Measurements from ENCODE around the gene BTBD3.

The BTBD3 gene

GRCh38 chr20:11917663-11918062 is at the start of gene BTBD3:
Gene BTBD3, plus strand, starts transcription at chr20:11917893. Its CDS starts 383 bp downstream, at chr20:11918276.
- in situ Hi-C loops (cut with HindIII; ENCODE audit: low sequenced_read_pairs): no loop called here

GRCh38 chr20:11869641-11870040 is 48.1 kb upstream of the BTBD3 start:
- in situ Hi-C loops (cut with HindIII; ENCODE audit: low sequenced_read_pairs): no loop called here

GRCh38 chr20:11870411-11870810 is 47.3 kb upstream of the BTBD3 start:
- in situ Hi-C loops (cut with HindIII; ENCODE audit: low sequenced_read_pairs): no loop called here

- in situ Hi-C loops (cut with HindIII; ENCODE audit: low sequenced_read_pairs): no loop called here
Measured at GRCh38 chr20:11876555-11876954, 41.1 kb upstream of the BTBD3 start.

- in situ Hi-C loops (cut with HindIII; ENCODE audit: low sequenced_read_pairs): no loop called here
Measured at GRCh38 chr20:11880680-11881079, 37.0 kb upstream of the BTBD3 start.

- in situ Hi-C loops (cut with HindIII; ENCODE audit: low sequenced_read_pairs): no loop called here
Measured at GRCh38 chr20:11881449-11881848, 36.2 kb upstream of the BTBD3 start.

- in situ Hi-C loops (cut with HindIII; ENCODE audit: low sequenced_read_pairs): no loop called here
Measured at GRCh38 chr20:11882651-11883050, 35.0 kb upstream of the BTBD3 start.

- in situ Hi-C loops (cut with HindIII; ENCODE audit: low sequenced_read_pairs): no loop called here
Measured at GRCh38 chr20:11888648-11889047, 29.0 kb upstream of the BTBD3 start.

GRCh38 chr20:11890331-11891076 is 27.2 kb upstream of the BTBD3 start:
- in situ Hi-C loops (cut with HindIII; ENCODE audit: low sequenced_read_pairs): no loop called here

- in situ Hi-C loops (cut with HindIII; ENCODE audit: low sequenced_read_pairs): no loop called here
Measured at GRCh38 chr20:11891077-11891775, 26.5 kb upstream of the BTBD3 start.

- in situ Hi-C loops (cut with HindIII; ENCODE audit: low sequenced_read_pairs): no loop called here
Measured at GRCh38 chr20:11891776-11892545, 25.7 kb upstream of the BTBD3 start.

GRCh38 chr20:11894062-11894461 is 23.6 kb upstream of the BTBD3 start:
- in situ Hi-C loops (cut with HindIII; ENCODE audit: low sequenced_read_pairs): no loop called here

- in situ Hi-C loops (cut with HindIII; ENCODE audit: low sequenced_read_pairs): no loop called here
Measured at GRCh38 chr20:11895861-11896387, 21.8 kb upstream of the BTBD3 start.

GRCh38 chr20:11901127-11901526 is 16.6 kb upstream of the BTBD3 start:
- in situ Hi-C loops (cut with HindIII; ENCODE audit: low sequenced_read_pairs): no loop called here

GRCh38 chr20:11902285-11902697 is 15.4 kb upstream of the BTBD3 start:
- in situ Hi-C loops (cut with HindIII; ENCODE audit: low sequenced_read_pairs): no loop called here

GRCh38 chr20:11905460-11906179 is 12.1 kb upstream of the BTBD3 start:
- in situ Hi-C loops (cut with HindIII; ENCODE audit: low sequenced_read_pairs): no loop called here

GRCh38 chr20:11906626-11907480 is 10.8 kb upstream of the BTBD3 start:
- in situ Hi-C loops (cut with HindIII; ENCODE audit: low sequenced_read_pairs): no loop called here

- in situ Hi-C loops (cut with HindIII; ENCODE audit: low sequenced_read_pairs): no loop called here
Measured at GRCh38 chr20:11907621-11908020, 10.1 kb upstream of the BTBD3 start.

- in situ Hi-C loops (cut with HindIII; ENCODE audit: low sequenced_read_pairs): no loop called here
Measured at GRCh38 chr20:11912013-11912658, 5.6 kb upstream of the BTBD3 start.
